NT2/D1 (cell line): ENCODE measurements around the gene ZNF831.
A peak's percentile ranks its signal among the peaks of the same experiment; 100 is the strongest.

ENCODE experiments used
- DNase-seq: peaks from one replicate; pipeline ENCODE4 v3.0.0-alpha.2; 2011; ENCODE audit warnings: low read depth, low spot score
- H3K27me3 ChIP-seq: 2 replicates; pipeline ENCODE4 v1.6.0; 2011; ENCODE audit warnings: mild to moderate bottlenecking; ENCODE audit not compliant: insufficient read length, insufficient read depth
- H3K36me3 ChIP-seq: 2 replicates; pipeline ENCODE4 v1.6.1; 2011; ENCODE audit warnings: mild to moderate bottlenecking, low read length, mixed read lengths; ENCODE audit not compliant: insufficient read depth, insufficient read length
- H3K4me1 ChIP-seq: 2 replicates; pipeline ENCODE4 v1.5.1; 2011; ENCODE audit not compliant: insufficient read depth, insufficient read length
- H3K4me3 ChIP-seq: 2 replicates; pipeline ENCODE4 v1.5.1; 2011; ENCODE audit warnings: low read depth; ENCODE audit not compliant: insufficient read length
- H3K9ac ChIP-seq: 2 replicates; pipeline ENCODE4 v1.6.0; 2011; ENCODE audit warnings: low read depth; ENCODE audit not compliant: insufficient read length
- H3K9me3 ChIP-seq: 2 replicates; pipeline ENCODE4 v1.5.1; 2011; ENCODE audit warnings: mild to moderate bottlenecking, low read length; ENCODE audit not compliant: insufficient read depth
- SUZ12 ChIP-seq: IDR thresholded peaks from 2 replicates; pipeline ENCODE4 v1.6.1; 2011; ENCODE audit not compliant: insufficient read length, insufficient read depth; ENCODE audit errors: extremely low read depth
- YY1 ChIP-seq: IDR thresholded peaks from 2 replicates; pipeline ENCODE4 v1.6.1; 2011; ENCODE audit not compliant: insufficient read length, insufficient read depth
- ZNF274 ChIP-seq: IDR thresholded peaks from 2 replicates; pipeline ENCODE4 v1.6.1; 2011; ENCODE audit warnings: mild to moderate bottlenecking, low read depth, low read length

Gene ZNF831

GRCh38 chr20:59259946-59260345 lies 96.3 kb downstream of the ZNF831 start:
- H3K4me1 ChIP-seq: no peaks in the 10 kb centered on the region
- no peak overlapping the region for H3K4me3 ChIP-seq
- TF ChIP-seq ZNF274 (no peak), SUZ12 (no peak), YY1 (no peak)
- no peak for DNase-seq
- H3K9ac ChIP-seq: no peak overlapping the region
- no peaks in the 10 kb centered on the region for H3K9me3 ChIP-seq
- H3K27me3 ChIP-seq: peaks cover 8% of the 10 kb centered on the region
- H3K36me3 ChIP-seq: no peaks in the 10 kb centered on the region

GRCh38 chr20:59265298-59265697 lies 101.7 kb downstream of the ZNF831 start:
- Histone ChIP-seq H3K36me3 (no peaks in the 10 kb centered on the region), H3K9me3 (no peaks in the 10 kb centered on the region), H3K4me1 (peaks cover 2% of the 10 kb centered on the region), H3K4me3 (no peak overlapping the region), H3K9ac (no peak overlapping the region), H3K27me3 (peaks cover 29% of the 10 kb centered on the region)
- no peak for TF ChIP-seq YY1
- TF ChIP-seq SUZ12: no peak
- TF ChIP-seq ZNF274: no peak
- no peak for DNase-seq

- Histone ChIP-seq H3K4me1 (peaks cover 2% of the 10 kb centered on the region), H3K9ac (no peak overlapping the region), H3K27me3 (peaks cover 41% of the 10 kb centered on the region), H3K36me3 (no peaks in the 10 kb centered on the region), H3K4me3 (no peak overlapping the region), H3K9me3 (no peaks in the 10 kb centered on the region)
- DNase-seq: peak; percentile 51
- TF ChIP-seq YY1: no peak
These were observed 105.2 kb downstream of the ZNF831 start for GRCh38 chr20:59268870-59269269.

GRCh38 chr20:59269411-59270025 lies 105.9 kb downstream of the ZNF831 start:
- H3K4me3 ChIP-seq: no peak overlapping the region

GRCh38 chr20:59270380-59270779 lies 106.8 kb downstream of the ZNF831 start:
- Histone ChIP-seq H3K27me3 (peaks cover 34% of the 10 kb centered on the region), H3K36me3 (no peaks in the 10 kb centered on the region), H3K4me1 (peaks cover 2% of the 10 kb centered on the region), H3K9ac (no peak overlapping the region), H3K4me3 (no peak overlapping the region), H3K9me3 (no peaks in the 10 kb centered on the region)
- TF ChIP-seq YY1 (no peak), SUZ12 (no peak), ZNF274 (no peak)
- DNase-seq: no peak

More at GRCh38 chr20:59269411-59270025, 105.9 kb downstream of the ZNF831 start:
- H3K9me3 ChIP-seq: no peaks in the 10 kb centered on the region
- peaks cover 2% of the 10 kb centered on the region for H3K4me1 ChIP-seq
- TF ChIP-seq ZNF274 (no peak), YY1 (no peak), SUZ12 (no peak)
- H3K27me3 ChIP-seq: peaks cover 41% of the 10 kb centered on the region
- H3K9ac ChIP-seq: no peak overlapping the region
- DNase-seq: no peak
- H3K36me3 ChIP-seq: no peaks in the 10 kb centered on the region

GRCh38 chr20:59273739-59274357 lies 110.2 kb downstream of the ZNF831 start:
- H3K36me3 ChIP-seq: no peaks in the 10 kb centered on the region
- H3K9ac ChIP-seq: no peak overlapping the region
- H3K9me3 ChIP-seq: no peaks in the 10 kb centered on the region
- H3K4me1 ChIP-seq: no peaks in the 10 kb centered on the region
- TF ChIP-seq YY1 (no peak), ZNF274 (no peak), SUZ12 (no peak)
- peaks cover 18% of the 10 kb centered on the region for H3K27me3 ChIP-seq
- no peak overlapping the region for H3K4me3 ChIP-seq
- DNase-seq: no peak

GRCh38 chr20:59276938-59277337 lies 113.3 kb downstream of the ZNF831 start:
- Histone ChIP-seq H3K4me1 (no peaks in the 10 kb centered on the region), H3K4me3 (no peak overlapping the region), H3K36me3 (no peaks in the 10 kb centered on the region), H3K9me3 (no peaks in the 10 kb centered on the region), H3K9ac (no peak overlapping the region), H3K27me3 (peaks cover 17% of the 10 kb centered on the region)
- no peak for DNase-seq
- TF ChIP-seq ZNF274 (no peak), SUZ12 (no peak), YY1 (no peak)
